ENCODE measurements around the gene CRAMP1.

The CRAMP1 gene

GRCh38 chr16:1677942-1678499 lies 65.9 kb downstream of the CRAMP1 start, which contains the start of gene JPT2 (continued):
- no peak for TF ChIP-seq REST (tag by site-specific recombination; IDR thresholded peaks at IDR 0.05)
- no peak for TF ChIP-seq HOXA7 (CRISPR knock-in tag; IDR thresholded peaks at IDR 0.05; ENCODE audit: borderline replicate concordance)
- TF ChIP-seq CTCF (tag by site-specific recombination; IDR thresholded peaks at IDR 0.05), result no peak
- TF ChIP-seq ZNF157 (tag by site-specific recombination; IDR thresholded peaks at IDR 0.05), result no peak
- no peak for TF ChIP-seq ZNF184 (tag by site-specific recombination; IDR thresholded peaks at IDR 0.05)
- TF ChIP-seq ZNF518A (tag by site-specific recombination; conservative IDR thresholded peaks at IDR 0.05; ENCODE audit: low read depth), result no peak
- no peak for TF ChIP-seq ZSCAN23 (tag by site-specific recombination; IDR thresholded peaks at IDR 0.05)
- no peak for TF ChIP-seq ZNF18 (tag by site-specific recombination; IDR thresholded peaks at IDR 0.05)
- TF ChIP-seq GLIS1 (tag by site-specific recombination; IDR thresholded peaks at IDR 0.05), result no peak
- TF ChIP-seq PBX3 (CRISPR knock-in tag; IDR thresholded peaks at IDR 0.05), result peak; percentile 98
- TF ChIP-seq ZNF654 (tag by site-specific recombination; IDR thresholded peaks at IDR 0.05; ENCODE audit: low read depth), result no peak
- peak; percentile 25; the same call in 1 of the 2 replicates for TF ChIP-seq ZNF76 (tag by site-specific recombination; IDR thresholded peaks at IDR 0.05; ENCODE audit: borderline replicate concordance, low read depth)
- TF ChIP-seq KLF9 (tag by site-specific recombination; IDR thresholded peaks at IDR 0.05; ENCODE audit: low read depth), result peak; percentile 81
- TF ChIP-seq ZNF704 (tag by site-specific recombination; IDR thresholded peaks at IDR 0.05), result no peak
- no peak for TF ChIP-seq ZNF549 (tag by site-specific recombination; IDR thresholded peaks at IDR 0.05)
- no peak for TF ChIP-seq BCL6B (tag by site-specific recombination; IDR thresholded peaks at IDR 0.05)
- TF ChIP-seq YY1 (tag by site-specific recombination; IDR thresholded peaks at IDR 0.05), result no peak
- no peak for TF ChIP-seq ZNF280C (tag by site-specific recombination; IDR thresholded peaks at IDR 0.05)
- TF ChIP-seq ZNF843 (tag by site-specific recombination; IDR thresholded peaks at IDR 0.05), result no peak
- no peak for TF ChIP-seq ZNF837 (tag by site-specific recombination; IDR thresholded peaks at IDR 0.05)
- TF ChIP-seq PRDM1 (tag by site-specific recombination; IDR thresholded peaks at IDR 0.05), result no peak
- no peak for TF ChIP-seq GLI4 (tag by site-specific recombination; IDR thresholded peaks at IDR 0.05)
